Cardiac muscle cell (in vitro differentiated cells and primary cell): Measurements from ENCODE around the gene CA10. TPM values are rescaled to one million over a fixed set of nuclear protein-coding genes. Genes with fewer than 3 reads are reported as not detected.

Experiments
- DNase-seq, 2 donors: peaks; one replicate each; pipeline versions ENCODE4 v3.0.0 to v3.0.0-alpha.2; 2010 to 2017; ENCODE audit warnings: low read depth in 1 of 2, low spot score in 1 of 2
- H3K27ac ChIP-seq: fragments of 200-600 bp; sonication (generic); 2 replicates; pipeline ENCODE4 v1.5.1; 2016
- H3K27me3 ChIP-seq: fragments of 200-600 bp; sonication (generic); 2 replicates; pipeline ENCODE4 v1.6.0; 2016; ENCODE audit warnings: control low read depth
- H3K36me3 ChIP-seq: fragments of 200-600 bp; sonication (generic); 2 replicates; pipeline ENCODE4 v1.5.1; 2016; ENCODE audit warnings: control low read depth
- H3K4me1 ChIP-seq: fragments of 200-600 bp; sonication (generic); 2 replicates; pipeline ENCODE4 v1.8.1; 2017; ENCODE audit warnings: low read depth, mild to moderate bottlenecking, mixed run types
- H3K4me3 ChIP-seq: fragments of 200-600 bp; sonication (generic); 2 replicates; pipeline ENCODE4 v1.5.1; 2016; ENCODE audit warnings: mild to moderate bottlenecking
- H3K9me3 ChIP-seq: fragments of 200-600 bp; sonication (generic); 2 replicates; pipeline ENCODE4 v1.5.1; 2017; ENCODE audit warnings: low read depth, mild to moderate bottlenecking, control low read depth
- polyA plus RNA-seq: library from polyadenylated mRNA; unstranded; fragments of >200 nt; fragmentation: Nextera tagmentation; extraction: Ambion mirVana; gene quantifications from 2 replicates; pipeline ENCODE4 v1.2.1, GENCODE V29; 2016
- total RNA-seq: library from RNA; depleted of rRNA; stranded (reverse); fragments of >200 nt; gene quantifications from 2 replicates; pipeline ENCODE4 v1.2.3, GENCODE V29; 2016
- TF ChIP-seq, protein P1 (sequence below): IDR thresholded peaks from 2 replicates; pipeline ENCODE4 v1.5.1; 2012; ENCODE audit warnings: low read depth, mild to moderate bottlenecking, low read length

The CA10 gene
- total and polyA plus RNA-seq, 2 experiments from 2014 or later = not detected

DNA sequence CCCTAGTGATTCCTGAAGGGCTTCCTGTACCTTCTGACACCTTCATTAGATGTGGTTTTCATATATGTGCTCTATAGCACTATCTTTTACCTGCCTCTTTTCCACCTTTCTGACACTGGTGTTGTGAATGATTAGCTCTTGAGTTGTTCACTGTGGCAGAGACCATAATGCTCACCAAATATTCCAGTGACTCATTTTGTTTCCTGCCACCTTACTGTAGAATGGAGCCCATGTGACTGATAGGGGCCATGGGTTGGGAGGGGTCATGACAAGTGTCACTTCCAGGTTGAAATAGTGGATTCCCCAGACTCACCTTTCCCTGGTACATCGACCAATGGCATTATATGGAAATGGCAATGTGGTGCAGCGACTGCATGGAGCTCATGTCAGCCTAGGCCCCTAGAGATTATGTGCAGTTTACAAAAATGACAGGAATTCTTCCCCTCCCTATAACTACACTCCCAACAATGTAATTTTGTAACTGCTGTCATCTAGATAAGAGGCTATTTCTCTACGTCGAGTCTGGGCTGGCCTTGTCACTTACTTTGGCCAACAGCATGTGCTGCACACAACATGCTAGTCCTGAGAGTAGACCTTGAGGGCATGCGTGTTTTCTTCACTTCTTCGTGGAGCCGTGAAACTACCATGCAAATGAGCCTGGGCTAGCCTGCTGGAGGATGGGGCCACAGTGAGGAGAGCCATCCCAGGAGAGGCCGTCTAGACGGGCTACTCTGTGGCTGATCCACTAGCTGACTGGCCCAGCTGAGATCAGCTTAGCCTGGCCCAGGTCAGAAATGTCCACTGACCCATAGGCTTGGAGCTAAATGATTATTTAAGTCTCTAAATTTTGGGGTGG, 409.5 kb downstream of the CA10 start:
- no peaks in the 10 kb centered on the region for H3K36me3 ChIP-seq
- no peaks in the 10 kb centered on the region for H3K27me3 ChIP-seq
- TF ChIP-seq, protein P1, sequence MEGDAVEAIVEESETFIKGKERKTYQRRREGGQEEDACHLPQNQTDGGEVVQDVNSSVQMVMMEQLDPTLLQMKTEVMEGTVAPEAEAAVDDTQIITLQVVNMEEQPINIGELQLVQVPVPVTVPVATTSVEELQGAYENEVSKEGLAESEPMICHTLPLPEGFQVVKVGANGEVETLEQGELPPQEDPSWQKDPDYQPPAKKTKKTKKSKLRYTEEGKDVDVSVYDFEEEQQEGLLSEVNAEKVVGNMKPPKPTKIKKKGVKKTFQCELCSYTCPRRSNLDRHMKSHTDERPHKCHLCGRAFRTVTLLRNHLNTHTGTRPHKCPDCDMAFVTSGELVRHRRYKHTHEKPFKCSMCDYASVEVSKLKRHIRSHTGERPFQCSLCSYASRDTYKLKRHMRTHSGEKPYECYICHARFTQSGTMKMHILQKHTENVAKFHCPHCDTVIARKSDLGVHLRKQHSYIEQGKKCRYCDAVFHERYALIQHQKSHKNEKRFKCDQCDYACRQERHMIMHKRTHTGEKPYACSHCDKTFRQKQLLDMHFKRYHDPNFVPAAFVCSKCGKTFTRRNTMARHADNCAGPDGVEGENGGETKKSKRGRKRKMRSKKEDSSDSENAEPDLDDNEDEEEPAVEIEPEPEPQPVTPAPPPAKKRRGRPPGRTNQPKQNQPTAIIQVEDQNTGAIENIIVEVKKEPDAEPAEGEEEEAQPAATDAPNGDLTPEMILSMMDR = no peak
- H3K9me3 ChIP-seq = no peaks in the 10 kb centered on the region
- no peak overlapping the region for H3K4me3 ChIP-seq
- no peak for DNase-seq
- no peak overlapping the region for H3K27ac ChIP-seq
- H3K4me1 ChIP-seq = no peaks in the 10 kb centered on the region

DNA sequence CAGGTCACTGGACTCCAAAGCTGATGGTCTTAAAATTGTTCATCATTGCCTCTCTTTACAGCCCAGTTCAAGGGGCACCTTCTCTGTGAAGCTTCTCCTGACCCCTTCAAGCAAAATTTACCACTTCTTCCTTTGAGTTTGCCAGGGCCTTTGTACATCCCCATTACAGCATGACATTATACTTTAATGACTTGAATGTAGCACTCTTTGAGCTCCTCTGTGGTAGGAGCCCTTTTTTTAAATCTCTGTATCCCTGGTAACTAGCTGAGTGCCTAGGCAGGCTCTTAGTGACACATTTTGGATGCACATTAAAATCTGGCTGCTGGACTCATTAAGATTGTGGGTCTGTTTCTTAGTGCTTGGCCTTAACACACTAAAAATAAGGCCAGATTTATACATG, 412.1 kb downstream of the CA10 start:
- H3K4me1 ChIP-seq = no peaks in the 10 kb centered on the region
- no peaks in the 10 kb centered on the region for H3K36me3 ChIP-seq
- DNase-seq = no peak
- H3K27me3 ChIP-seq = no peaks in the 10 kb centered on the region
- H3K4me3 ChIP-seq = no peak overlapping the region
- H3K9me3 ChIP-seq = no peaks in the 10 kb centered on the region
- no peak overlapping the region for H3K27ac ChIP-seq
- TF ChIP-seq, protein P1 = no peak

DNA sequence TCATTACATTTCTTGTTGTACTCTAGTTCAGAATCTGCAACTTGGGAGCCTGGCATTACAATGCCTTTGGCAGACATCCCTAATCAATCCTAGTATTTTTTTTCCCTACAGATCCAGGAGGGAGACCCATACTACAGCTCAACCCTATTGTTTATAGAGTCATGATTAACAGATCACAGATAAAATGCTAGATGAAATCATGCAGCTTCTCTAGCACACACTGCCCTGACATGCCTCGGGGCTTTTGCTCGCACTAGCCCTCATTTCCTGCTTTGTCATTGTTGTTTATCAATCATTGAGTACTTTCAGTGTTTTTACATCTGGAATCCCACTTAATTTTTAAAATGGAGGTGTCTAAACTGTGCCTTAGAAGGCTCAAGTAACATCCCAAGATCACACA, 412.5 kb downstream of the CA10 start:
- no peaks in the 10 kb centered on the region for H3K9me3 ChIP-seq
- no peaks in the 10 kb centered on the region for H3K27me3 ChIP-seq
- no peak overlapping the region for H3K4me3 ChIP-seq
- no peaks in the 10 kb centered on the region for H3K36me3 ChIP-seq
- TF ChIP-seq, protein P1 = no peak
- H3K27ac ChIP-seq = no peak overlapping the region
- H3K4me1 ChIP-seq = no peaks in the 10 kb centered on the region
- DNase-seq = no peak

DNA sequence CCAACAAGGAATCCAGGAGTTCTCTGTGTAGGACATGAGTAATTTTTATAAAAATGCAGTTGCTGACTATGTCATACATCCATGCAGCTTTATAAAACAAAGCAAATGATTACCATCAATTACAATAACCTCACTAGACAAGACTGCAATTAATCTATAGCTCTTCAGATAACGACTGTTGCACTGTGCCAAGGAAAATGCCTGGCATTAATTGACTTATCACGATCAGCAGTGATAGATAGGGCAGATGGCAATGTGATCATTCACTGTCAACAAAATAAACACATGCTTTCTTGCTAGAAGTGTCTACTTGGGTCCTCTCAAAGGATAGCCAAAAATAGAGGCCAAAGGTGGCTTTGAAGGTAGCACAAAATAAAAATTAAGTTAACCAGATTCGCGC, 415.0 kb downstream of the CA10 start:
- no peaks in the 10 kb centered on the region for H3K4me1 ChIP-seq
- no peak for DNase-seq
- no peaks in the 10 kb centered on the region for H3K9me3 ChIP-seq
- no peaks in the 10 kb centered on the region for H3K27me3 ChIP-seq
- TF ChIP-seq, protein P1 = no peak
- no peaks in the 10 kb centered on the region for H3K36me3 ChIP-seq
- H3K27ac ChIP-seq = no peak overlapping the region
- no peak overlapping the region for H3K4me3 ChIP-seq

DNA sequence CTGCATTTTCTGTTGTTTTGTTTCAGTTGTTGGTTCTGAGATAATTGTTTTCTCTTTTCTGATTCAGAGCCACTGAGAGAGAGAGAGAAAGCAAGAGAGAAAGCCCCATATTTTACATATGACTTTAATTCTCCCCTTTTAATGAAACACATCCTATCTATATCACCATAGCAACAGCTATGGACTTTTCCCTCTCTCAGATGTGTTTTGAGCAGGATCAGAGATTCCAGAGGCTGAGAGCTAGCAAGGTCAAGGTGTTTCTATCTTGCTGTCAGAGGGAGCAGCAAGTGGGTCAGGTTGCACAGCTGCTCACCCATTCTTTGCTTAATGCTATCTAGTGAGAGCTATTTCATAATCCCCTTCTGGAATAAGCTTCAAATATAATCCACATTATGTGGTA, 415.9 kb downstream of the CA10 start:
- Histone ChIP-seq H3K4me1 (no peaks in the 10 kb centered on the region), H3K27me3 (no peaks in the 10 kb centered on the region), H3K36me3 (no peaks in the 10 kb centered on the region), H3K27ac (no peak overlapping the region), H3K9me3 (no peaks in the 10 kb centered on the region), H3K4me3 (no peak overlapping the region)
- DNase-seq = no peak
- TF ChIP-seq, protein P1 = no peak
